ENCODE results near the gene TLE7.

The TLE7 gene

GRCh38 chr16:71442051-71442440 lies at the start of gene TLE7:
Gene TLE7, minus strand, starts transcription at chr16:71442054. Its CDS starts 8,730 bp downstream, at chr16:71433324.
- ATAC-seq, result no peak

- ATAC-seq, result no peak
Measured at GRCh38 chr16:71491054-71491453, 49.2 kb upstream of the TLE7 start.

- no peak for ATAC-seq
Measured at GRCh38 chr16:71490361-71490760, 48.5 kb upstream of the TLE7 start.

- no peak for ATAC-seq
Measured at GRCh38 chr16:71489122-71489521, 47.3 kb upstream of the TLE7 start, which contains the start of gene ZNF19. Gene ZNF19, minus strand, starts transcription at chr16:71489324. Its CDS starts 7,210 bp downstream, at chr16:71482114.

- ATAC-seq, result peak; percentile 90 to 95
Measured at GRCh38 chr16:71484006-71484893, 42.4 kb upstream of the TLE7 start.

GRCh38 chr16:71482569-71482968 lies 40.7 kb upstream of the TLE7 start:
- ATAC-seq, result no peak

GRCh38 chr16:71480956-71481355 lies 39.1 kb upstream of the TLE7 start:
- ATAC-seq, result no peak

GRCh38 chr16:71479420-71479819 lies 37.6 kb upstream of the TLE7 start:
- no peak for ATAC-seq

- ATAC-seq, result no peak
Measured at GRCh38 chr16:71476457-71477124, 34.7 kb upstream of the TLE7 start.

GRCh38 chr16:71474864-71475263 lies 33.0 kb upstream of the TLE7 start:
- ATAC-seq, result no peak

GRCh38 chr16:71473891-71474290 lies 32.0 kb upstream of the TLE7 start:
- ATAC-seq, result no peak

- no peak for ATAC-seq
Measured at GRCh38 chr16:71472931-71473330, 31.1 kb upstream of the TLE7 start.

- no peak for ATAC-seq
Measured at GRCh38 chr16:71472051-71472450, 30.2 kb upstream of the TLE7 start.

- ATAC-seq, result peak in 1 of 2 donors; percentile 41
Measured at GRCh38 chr16:71467810-71468209, 26.0 kb upstream of the TLE7 start.

GRCh38 chr16:71464231-71464630 lies 22.4 kb upstream of the TLE7 start:
- ATAC-seq, result no peak

GRCh38 chr16:71461686-71462648 lies 20.1 kb upstream of the TLE7 start, which contains the start of gene ZNF23:
Gene ZNF23, minus strand, starts transcription at chr16:71462247. Its CDS starts 5,451 bp downstream, at chr16:71456796.
- ATAC-seq, result peak; percentile 99

- no peak for ATAC-seq
Measured at GRCh38 chr16:71460941-71461340, 19.1 kb upstream of the TLE7 start.

- ATAC-seq, result no peak
Measured at GRCh38 chr16:71460236-71460635, 18.4 kb upstream of the TLE7 start.

GRCh38 chr16:71459510-71459909 lies 17.7 kb upstream of the TLE7 start:
- no peak for ATAC-seq

- ATAC-seq, result no peak
Measured at GRCh38 chr16:71456801-71457200, 14.9 kb upstream of the TLE7 start.

- ATAC-seq, result no peak
Measured at GRCh38 chr16:71453036-71453435, 11.2 kb upstream of the TLE7 start.

- ATAC-seq, result no peak
Measured at GRCh38 chr16:71449020-71449419, 7.2 kb upstream of the TLE7 start.

All from activated CD4-positive, CD25-positive, alpha-beta regulatory T cell treated with anti-CD3 and anti-CD28 coated beads, Interleukin-2, amount 50 U/mL, for 24 hours (primary cell).